ENCODE measurements around the gene ZNF385A.

ZNF385A gene

GRCh38 chr12:54379398-54380201 is 4.9 kb downstream of the ZNF385A start:
- no peak overlapping the region for H3K4me3 ChIP-seq (ENCODE audit: low read length)
- TF ChIP-seq ZNF274 (IDR thresholded peaks at IDR 0.05; ENCODE audit: low read depth, low read length), result no peak

GRCh38 chr12:54378796-54379397 is 5.6 kb downstream of the ZNF385A start:
- TF ChIP-seq ZNF274 (IDR thresholded peaks at IDR 0.05; ENCODE audit: low read depth, low read length), result no peak
- H3K4me3 ChIP-seq (ENCODE audit: low read length), result no peak overlapping the region

GRCh38 chr12:54377797-54378515 is 6.6 kb downstream of the ZNF385A start:
- H3K4me3 ChIP-seq (ENCODE audit: low read length), result no peak overlapping the region
- no peak for TF ChIP-seq ZNF274 (IDR thresholded peaks at IDR 0.05; ENCODE audit: low read depth, low read length)

- TF ChIP-seq ZNF274 (IDR thresholded peaks at IDR 0.05; ENCODE audit: low read depth, low read length), result no peak
- H3K4me3 ChIP-seq (ENCODE audit: low read length), result no peak overlapping the region
Measured at GRCh38 chr12:54377007-54377406, 7.5 kb downstream of the ZNF385A start.

GRCh38 chr12:54376596-54376995 is 7.9 kb downstream of the ZNF385A start:
- TF ChIP-seq ZNF274 (IDR thresholded peaks at IDR 0.05; ENCODE audit: low read depth, low read length), result no peak
- no peak overlapping the region for H3K4me3 ChIP-seq (ENCODE audit: low read length)

GRCh38 chr12:54375259-54375579 is 9.3 kb downstream of the ZNF385A start:
- H3K4me3 ChIP-seq (ENCODE audit: low read length), result no peak overlapping the region
- TF ChIP-seq ZNF274 (IDR thresholded peaks at IDR 0.05; ENCODE audit: low read depth, low read length), result no peak

- TF ChIP-seq ZNF274 (IDR thresholded peaks at IDR 0.05; ENCODE audit: low read depth, low read length), result no peak
- H3K4me3 ChIP-seq (ENCODE audit: low read length), result no peak overlapping the region
Measured at GRCh38 chr12:54374562-54375258, 9.8 kb downstream of the ZNF385A start.

GRCh38 chr12:54373649-54374561 is 10.6 kb downstream of the ZNF385A start:
- H3K4me3 ChIP-seq (ENCODE audit: low read length), result no peak overlapping the region
- no peak for TF ChIP-seq ZNF274 (IDR thresholded peaks at IDR 0.05; ENCODE audit: low read depth, low read length)

GRCh38 chr12:54372113-54372806 is 12.3 kb downstream of the ZNF385A start:
- no peak for TF ChIP-seq ZNF274 (IDR thresholded peaks at IDR 0.05; ENCODE audit: low read depth, low read length)

GRCh38 chr12:54371328-54372112 is 13.0 kb downstream of the ZNF385A start:
- TF ChIP-seq ZNF274 (IDR thresholded peaks at IDR 0.05; ENCODE audit: low read depth, low read length), result no peak
- H3K4me3 ChIP-seq (ENCODE audit: low read length), result no peak overlapping the region

More at GRCh38 chr12:54372113-54372806, 12.3 kb downstream of the ZNF385A start:
- H3K4me3 ChIP-seq (ENCODE audit: low read length), result no peak overlapping the region

GRCh38 chr12:54370171-54370730 is 14.3 kb downstream of the ZNF385A start:
- no peak for TF ChIP-seq ZNF274 (IDR thresholded peaks at IDR 0.05; ENCODE audit: low read depth, low read length)
- H3K4me3 ChIP-seq (ENCODE audit: low read length), result no peak overlapping the region

Measured in GM08714 (cell line).